Gastrocnemius medialis (tissue), 4 donors: ENCODE data around the gene ABCD4. TPM values are rescaled to one million over a fixed set of nuclear protein-coding genes. Genes with fewer than 3 reads are reported as not detected.

ENCODE experiments used
- ATAC-seq, 2 donors: fragments of 150-250 bp; one replicate each; pipeline ENCODE4 v1.9.1; 2016
- DNase-seq, 2 donors: peaks; one replicate each; pipeline ENCODE4 v3.0.0-alpha.2; 2019
- H3K27ac ChIP-seq, 4 donors: fragments of 200-600 bp; sonication (generic); 1 replicate in 1 of 4; 2 replicates in 3 of 4; pipeline ENCODE4 v1.5.1; 2016 to 2018; ENCODE audit warnings: mild to moderate bottlenecking in 2 of 4, moderate library complexity in 1 of 4
- H3K27me3 ChIP-seq, 3 donors: fragments of 200-600 bp; sonication (generic) in 2 of 3; 1 replicate in 1 of 3; 2 replicates in 2 of 3; pipeline versions ENCODE4 v1.5.1 to v1.6.0; 2016 to 2019; ENCODE audit warnings: mild to moderate bottlenecking in 1 of 3, moderate library complexity in 1 of 3
- H3K36me3 ChIP-seq, 2 donors: fragments of 200-600 bp; sonication (generic) in 1 of 2; one replicate each; pipeline ENCODE4 v1.5.1; 2017 to 2018
- H3K4me1 ChIP-seq, 2 donors: fragments of 200-600 bp; sonication (generic) in 1 of 2; one replicate each; pipeline ENCODE4 v1.5.1; 2016 to 2017; ENCODE audit warnings: mild to moderate bottlenecking in 2 of 2
- H3K4me3 ChIP-seq, 4 donors: fragments of 200-600 bp; sonication (generic) in 3 of 4; 1 replicate in 1 of 4; 2 replicates in 3 of 4; pipeline ENCODE4 v1.5.1; 2016 to 2019; ENCODE audit warnings: mild to moderate bottlenecking in 2 of 4
- H3K9me3 ChIP-seq, 3 donors: fragments of 200-600 bp; sonication (generic) in 2 of 3; 1 replicate in 1 of 3; 2 replicates in 2 of 3; pipeline ENCODE4 v1.5.1; 2016 to 2019
- POLR2A ChIP-seq, 2 donors: fragments of 450-650 bp; IDR thresholded peaks; one replicate each; pipeline ENCODE4 v1.6.1; 2017; ENCODE audit warnings: antibody characterized with exemption in 2 of 2, mild to moderate bottlenecking in 2 of 2, moderate library complexity in 2 of 2
- in situ Hi-C, 4 donors: fragments of 200-750 bp; cut with MboI; loops; one replicate each; pipeline versions ENCODE4 v1.15.0 to v1.8.0; 2017; ENCODE audit warnings: low sequenced_read_pairs in 4 of 4
- intact Hi-C: fragments of 100-400 bp; cut with DNase I; formaldehyde crosslinking; loops from one replicate; pipeline ENCODE4 v1.15.1; 2023; ENCODE audit warnings: low total_unique reads
- total RNA-seq, 4 donors: library from RNA; depleted of rRNA; stranded (reverse); fragments of >200 nt; gene quantifications; one replicate each; pipeline versions ENCODE4 v1.1.0 to v1.2.3, GENCODE V29; 2016
- TF ChIP-seq, protein P1 (sequence below), 5 experiments: fragments of 450-650 bp in 3 of 5; fragments of 200-600 bp in 2 of 5; sonication (generic) in 2 of 5; IDR thresholded peaks in 4 of 5; conservative IDR thresholded peaks in 1 of 5; 1 replicate in 4 of 5; 2 replicates in 1 of 5; pipeline ENCODE4 v1.5.1; 2016 to 2019; ENCODE audit warnings: antibody characterized with exemption in 5 of 5, mild to moderate bottlenecking in 3 of 5, moderate library complexity in 3 of 5

The ABCD4 gene
- total RNA-seq, 4 donors from 2014 or later: 9.1 to 20.0 (median 11.5) TPM

DNA sequence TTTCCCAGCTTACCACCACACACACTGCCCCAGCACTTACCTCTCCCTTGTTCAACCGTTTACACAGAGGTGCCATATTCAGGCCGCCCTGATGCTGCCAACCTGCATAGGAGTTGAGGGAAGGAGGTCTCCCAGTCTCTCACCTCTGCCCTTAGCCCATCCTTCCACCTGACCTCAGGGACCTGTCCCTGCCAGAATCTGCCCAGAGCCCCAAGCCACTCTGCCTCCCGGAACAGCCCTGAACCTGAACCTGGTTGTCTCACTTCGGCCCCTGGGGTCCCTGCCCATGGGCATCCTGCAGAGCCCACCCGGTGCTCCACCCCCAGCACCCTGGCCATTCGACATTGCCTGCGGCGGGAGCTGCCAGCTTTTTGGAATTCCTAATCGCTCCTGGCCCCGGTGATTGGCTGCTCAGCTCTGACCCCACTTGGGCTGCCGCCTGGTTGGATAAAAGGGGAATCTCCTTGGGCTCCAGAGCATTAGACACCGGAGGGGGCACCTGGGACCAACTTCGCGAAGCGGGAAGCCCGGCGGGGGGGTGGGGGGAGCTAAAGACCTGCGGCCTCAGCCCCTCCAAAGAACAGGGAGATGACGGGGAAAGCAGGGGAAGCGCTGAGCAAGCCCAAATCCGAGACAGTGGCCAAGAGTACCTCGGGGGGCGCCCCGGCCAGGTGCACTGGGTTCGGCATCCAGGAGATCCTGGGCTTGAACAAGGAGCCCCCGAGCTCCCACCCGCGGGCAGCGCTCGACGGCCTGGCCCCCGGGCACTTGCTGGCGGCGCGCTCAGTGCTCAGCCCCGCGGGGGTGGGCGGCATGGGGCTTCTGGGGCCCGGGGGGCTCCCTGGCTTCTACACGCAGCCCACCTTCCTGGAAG, 63.5 kb downstream of the ABCD4 start, which contains the start of gene VSX2:
Gene VSX2, plus strand, starts transcription at position 476 of the 874 bp plus-strand sequence. Its CDS starts 113 bp downstream, at position 589.
- TF ChIP-seq POLR2A (IDR thresholded peaks at IDR 0.05): no peak
- TF ChIP-seq, protein P1, sequence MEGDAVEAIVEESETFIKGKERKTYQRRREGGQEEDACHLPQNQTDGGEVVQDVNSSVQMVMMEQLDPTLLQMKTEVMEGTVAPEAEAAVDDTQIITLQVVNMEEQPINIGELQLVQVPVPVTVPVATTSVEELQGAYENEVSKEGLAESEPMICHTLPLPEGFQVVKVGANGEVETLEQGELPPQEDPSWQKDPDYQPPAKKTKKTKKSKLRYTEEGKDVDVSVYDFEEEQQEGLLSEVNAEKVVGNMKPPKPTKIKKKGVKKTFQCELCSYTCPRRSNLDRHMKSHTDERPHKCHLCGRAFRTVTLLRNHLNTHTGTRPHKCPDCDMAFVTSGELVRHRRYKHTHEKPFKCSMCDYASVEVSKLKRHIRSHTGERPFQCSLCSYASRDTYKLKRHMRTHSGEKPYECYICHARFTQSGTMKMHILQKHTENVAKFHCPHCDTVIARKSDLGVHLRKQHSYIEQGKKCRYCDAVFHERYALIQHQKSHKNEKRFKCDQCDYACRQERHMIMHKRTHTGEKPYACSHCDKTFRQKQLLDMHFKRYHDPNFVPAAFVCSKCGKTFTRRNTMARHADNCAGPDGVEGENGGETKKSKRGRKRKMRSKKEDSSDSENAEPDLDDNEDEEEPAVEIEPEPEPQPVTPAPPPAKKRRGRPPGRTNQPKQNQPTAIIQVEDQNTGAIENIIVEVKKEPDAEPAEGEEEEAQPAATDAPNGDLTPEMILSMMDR (IDR thresholded peaks at IDR 0.05 in 4 of 5, conservative IDR thresholded peaks at IDR 0.05 in 1 of 5): no peak
- no peaks in the 10 kb centered on the region for H3K36me3 ChIP-seq
- H3K9me3 ChIP-seq: no peaks in the 10 kb centered on the region
- ATAC-seq (no peak), DNase-seq (no peak)
- peaks cover 63 to 76% (median 74%) of the 10 kb centered on the region in 3 donors for H3K27me3 ChIP-seq
- no peak within 1 kb of the TSS for H3K27ac ChIP-seq
- H3K4me3 ChIP-seq: peak within 1 kb of the TSS; percentile 36 to 56 (median 44)
- peaks cover 12 to 22% of the 10 kb centered on the region in 2 donors for H3K4me1 ChIP-seq
- intact Hi-C loops (no loop called here), in situ Hi-C loops (no loop called here)

DNA sequence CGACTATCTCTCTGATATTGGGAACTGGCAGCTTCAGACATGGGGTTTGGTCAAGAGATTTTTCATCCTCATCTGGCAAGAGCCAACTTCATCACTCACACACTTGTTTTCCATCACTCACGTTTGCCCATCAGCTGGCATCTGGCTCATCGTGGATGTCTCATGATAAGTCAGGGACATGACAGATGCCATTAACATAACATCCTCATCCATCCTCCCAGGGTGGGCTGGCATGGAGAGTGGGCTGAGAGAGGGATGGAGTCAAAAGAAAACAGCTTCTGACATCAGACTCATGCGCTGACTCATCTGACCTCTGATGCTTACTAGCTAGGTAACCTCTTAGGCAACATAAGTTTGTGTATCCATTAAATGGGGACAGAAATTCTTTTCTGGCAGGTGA, 65.3 kb downstream of the ABCD4 start:
- ATAC-seq: no peak
- intact Hi-C loops (no loop called here), in situ Hi-C loops (no loop called here)
- no peak for TF ChIP-seq POLR2A (IDR thresholded peaks at IDR 0.05)
- TF ChIP-seq, protein P1 (IDR thresholded peaks at IDR 0.05 in 4 of 5, conservative IDR thresholded peaks at IDR 0.05 in 1 of 5): no peak
- H3K27me3 ChIP-seq: peaks cover 48 to 59% (median 58%) of the 10 kb centered on the region in 3 donors
- DNase-seq: no peak
- H3K36me3 ChIP-seq: no peaks in the 10 kb centered on the region
- H3K4me3 ChIP-seq: no peak overlapping the region
- no peak overlapping the region for H3K27ac ChIP-seq
- peaks cover 12 to 22% of the 10 kb centered on the region in 2 donors for H3K4me1 ChIP-seq
- no peaks in the 10 kb centered on the region for H3K9me3 ChIP-seq

Other genes with a start within 250 kb of the ABCD4 start
- gene ALDH6A1, start 218.5 kb downstream of the ABCD4 start, total RNA-seq: 10 to 100 TPM in 3 of 4 donors, 1 to 10 TPM in 1; 5.9 to 26.3 (median 20.3) TPM
- 1 to 10 TPM; 3.4 to 5.6 (median 4.3) TPM for gene LIN52, start 218.0 kb downstream of the ABCD4 start, total RNA-seq
- gene VSX2, start 63.5 kb downstream of the ABCD4 start, total RNA-seq: not detected
- gene VRTN, start 45.5 kb upstream of the ABCD4 start, total RNA-seq: not detected
- gene SYNDIG1L, start 123.3 kb upstream of the ABCD4 start, total RNA-seq: not detected
- gene NPC2, start 190.4 kb upstream of the ABCD4 start, total RNA-seq: 100 to 1,000 TPM in 1 of 4 donors, 10 to 100 TPM in 3; 75.9 to 176 (median 92.9) TPM
- gene ISCA2, start 190.8 kb upstream of the ABCD4 start, total RNA-seq: 10 to 100 TPM in 3 of 4 donors, 1 to 10 TPM in 1; 9.9 to 11.6 (median 11.4) TPM